Esophagus muscularis mucosa (tissue), 4 donors: Measurements from ENCODE around the gene CAST. TPM values are rescaled to one million over a fixed set of nuclear protein-coding genes. Genes with fewer than 3 reads are reported as not detected.

Experiments used
- DNase-seq: peaks from one replicate; pipeline ENCODE4 v3.0.0-alpha.2; 2017; ENCODE audit errors: extremely low spot score
- H3K27ac ChIP-seq, 4 donors: fragments of 200-600 bp; sonication (generic); replicated peaks in 1 of 4; 1 replicate in 3 of 4; 2 replicates in 1 of 4; pipeline ENCODE4 v1.5.1; 2016 to 2019; ENCODE audit warnings: mild to moderate bottlenecking in 1 of 4
- H3K27me3 ChIP-seq, 4 donors: fragments of 200-600 bp; sonication (generic); one replicate each; pipeline versions ENCODE4 v1.5.1 to v1.6.0; 2016 to 2019
- H3K36me3 ChIP-seq, 4 donors: fragments of 200-600 bp; sonication (generic); one replicate each; pipeline ENCODE4 v1.5.1; 2016 to 2019
- H3K4me1 ChIP-seq, 4 donors: fragments of 200-600 bp; sonication (generic); one replicate each; pipeline ENCODE4 v1.5.1; 2016 to 2019
- H3K4me3 ChIP-seq, 4 donors: fragments of 200-600 bp; sonication (generic); 1 replicate in 2 of 4; 2 replicates in 2 of 4; pipeline ENCODE4 v1.5.1; 2016 to 2019; ENCODE audit warnings: mild to moderate bottlenecking in 4 of 4, moderate library complexity in 1 of 4
- H3K9me3 ChIP-seq, 4 donors: fragments of 200-600 bp; sonication (generic); 1 replicate in 3 of 4; 2 replicates in 1 of 4; pipeline ENCODE4 v1.5.1; 2016 to 2019
- CTCF ChIP-seq, 3 experiments: fragments of 200-600 bp in 2 of 3; fragments of 450-650 bp in 1 of 3; sonication (generic) in 2 of 3; IDR thresholded peaks; one replicate each; pipeline ENCODE4 v1.5.1; 2017 to 2019; ENCODE audit warnings: antibody characterized with exemption in 3 of 3, mild to moderate bottlenecking in 2 of 3, moderate library complexity in 1 of 3
- EP300 ChIP-seq: sonication (generic); formaldehyde crosslinking; IDR thresholded peaks from one replicate; pipeline ENCODE4 v1.6.1; 2017; ENCODE audit warnings: antibody characterized with exemption
- POLR2A ChIP-seq: fragments of 450-650 bp; IDR thresholded peaks from one replicate; pipeline ENCODE4 v1.6.1; 2017; ENCODE audit warnings: antibody characterized with exemption, moderate library complexity, mild to moderate bottlenecking, low read depth
- POLR2AphosphoS5 ChIP-seq, 2 donors: sonication (generic); formaldehyde crosslinking; IDR thresholded peaks; one replicate each; pipeline ENCODE4 v1.6.1; 2017; ENCODE audit warnings: antibody characterized with exemption in 2 of 2
- WGBS: methylation state at CpG from one replicate; pipeline ENCODE4 v1.1.5; 2018; 5-methylcytosine and 5-hydroxymethylcytosine counted together
- intact Hi-C: fragments of 100-400 bp; cut with DNase I; formaldehyde crosslinking; loops from one replicate; pipeline ENCODE4 v1.15.1; 2023
- total RNA-seq, 4 donors: library from RNA; depleted of rRNA; stranded (reverse); fragments of >200 nt; gene quantifications; one replicate each; pipeline versions ENCODE4 v1.1.0 to v1.2.1, GENCODE V29; 2016

Gene CAST
- total RNA-seq, 4 donors from 2014 or later = 238 to 346 (median 296) TPM

- Histone ChIP-seq H3K27ac (no peak overlapping the region), H3K9me3 (no peaks in the 10 kb centered on the region), H3K4me3 (no peak overlapping the region), H3K4me1 (peaks cover 0 to 14% (median 9%) of the 10 kb centered on the region in 4 donors), H3K27me3 (no peaks in the 10 kb centered on the region), H3K36me3 (peaks cover 74 to 98% (median 85%) of the 10 kb centered on the region in 4 donors)
- intact Hi-C loops = no loop called here
- 80% methylated on average over 4 of the region's 4 CpGs for WGBS
- no peak for TF ChIP-seq POLR2AphosphoS5 (IDR thresholded peaks at IDR 0.05)
- no peak for DNase-seq
These were observed 91.7 kb downstream of the CAST start for GRCh38 chr5:96753848-96754247.

- peaks cover 54 to 90% (median 71%) of the 10 kb centered on the region in 4 donors for H3K36me3 ChIP-seq
- WGBS = 92% methylated on average over 5 of the region's 5 CpGs
- no peak overlapping the region for H3K27ac ChIP-seq
- DNase-seq = no peak
- TF ChIP-seq POLR2A (no peak), CTCF (IDR thresholded peaks at IDR 0.05) (no peak), EP300 (no peak), POLR2AphosphoS5 (IDR thresholded peaks at IDR 0.05) (no peak)
- peaks cover 0 to 14% (median 9%) of the 10 kb centered on the region in 4 donors for H3K4me1 ChIP-seq
- intact Hi-C loops = no loop called here
- H3K4me3 ChIP-seq = no peak overlapping the region
- H3K9me3 ChIP-seq = no peaks in the 10 kb centered on the region
- H3K27me3 ChIP-seq = no peaks in the 10 kb centered on the region
These were observed 93.7 kb downstream of the CAST start for GRCh38 chr5:96755851-96756250.

- no peak overlapping the region for H3K4me3 ChIP-seq
- peaks cover 0 to 8% (median 4%) of the 10 kb centered on the region in 4 donors for H3K4me1 ChIP-seq
- WGBS = 72% methylated on average over 2 of the region's 3 CpGs
- no peak for TF ChIP-seq POLR2A
- TF ChIP-seq EP300 = no peak
- TF ChIP-seq POLR2AphosphoS5 (IDR thresholded peaks at IDR 0.05) = no peak
- no peak for TF ChIP-seq CTCF (IDR thresholded peaks at IDR 0.05)
- DNase-seq = no peak
- H3K27me3 ChIP-seq = no peaks in the 10 kb centered on the region
- peaks cover 46 to 87% (median 69%) of the 10 kb centered on the region in 4 donors for H3K36me3 ChIP-seq
- no peaks in the 10 kb centered on the region for H3K9me3 ChIP-seq
- H3K27ac ChIP-seq = no peak overlapping the region
- intact Hi-C loops = no loop called here
These were observed 94.8 kb downstream of the CAST start for GRCh38 chr5:96756985-96757384.

GRCh38 chr5:96758621-96759020 is 96.4 kb downstream of the CAST start:
- no peak for TF ChIP-seq EP300
- no peak for TF ChIP-seq POLR2A
- no peak for TF ChIP-seq POLR2AphosphoS5 (IDR thresholded peaks at IDR 0.05)
- no peak for TF ChIP-seq CTCF (IDR thresholded peaks at IDR 0.05)
- Histone ChIP-seq H3K4me3 (no peak overlapping the region), H3K27me3 (no peaks in the 10 kb centered on the region), H3K36me3 (peaks cover 43 to 89% (median 76%) of the 10 kb centered on the region in 4 donors), H3K27ac (no peak overlapping the region), H3K9me3 (no peaks in the 10 kb centered on the region), H3K4me1 (peaks cover 0 to 4% (median 2%) of the 10 kb centered on the region in 4 donors)
- WGBS = 76% methylated on average over 4 of the region's 4 CpGs
- intact Hi-C loops = no loop called here
- DNase-seq = no peak

GRCh38 chr5:96761618-96762017 is 99.4 kb downstream of the CAST start:
- DNase-seq = no peak
- Histone ChIP-seq H3K9me3 (no peaks in the 10 kb centered on the region), H3K27ac (no peak overlapping the region), H3K4me3 (no peak overlapping the region), H3K4me1 (peaks cover 0 to 4% (median 2%) of the 10 kb centered on the region in 4 donors), H3K27me3 (no peaks in the 10 kb centered on the region), H3K36me3 (peaks cover 48 to 89% (median 76%) of the 10 kb centered on the region in 4 donors)
- no peak for TF ChIP-seq POLR2AphosphoS5 (IDR thresholded peaks at IDR 0.05)
- TF ChIP-seq POLR2A = no peak
- TF ChIP-seq EP300 = no peak
- no peak for TF ChIP-seq CTCF (IDR thresholded peaks at IDR 0.05)
- intact Hi-C loops = no loop called here
- 76% methylated on average over 4 of the region's 4 CpGs for WGBS
